Coronary artery (tissue), 2 donors: ENCODE measurements around the gene PSG2.
"Not testable (repeated sequence)": the region's sequence is repeated elsewhere in the genome, so short reads cannot be mapped to it uniquely, and the experiment has no call there.

Experiments used
- DNase-seq: peaks from one replicate; pipeline ENCODE4 v3.0.0-alpha.2; 2017; ENCODE audit warnings: low spot score
- H3K27ac ChIP-seq, 2 donors: fragments of 200-600 bp; sonication (generic); one replicate each; pipeline ENCODE4 v1.5.1; 2016 to 2019
- H3K4me3 ChIP-seq: fragments of 200-600 bp; sonication (generic); 2 replicates; pipeline ENCODE4 v1.5.1; 2016; ENCODE audit warnings: mild to moderate bottlenecking, moderate library complexity
- CTCF ChIP-seq: fragments of 200-600 bp; sonication (generic); IDR thresholded peaks from one replicate; pipeline ENCODE4 v1.5.1; 2019; ENCODE audit warnings: antibody characterized with exemption

Gene PSG2

GRCh38 chr19:43082601-43083000 is at the start of gene PSG2:
Gene PSG2 (minus strand): TSS chr19:43082701. CDS start chr19:43082569, 132 bp downstream.
- not testable (repeated sequence) for DNase-seq, H3K4me3 ChIP-seq, H3K27ac ChIP-seq

GRCh38 chr19:43131281-43131842 is 48.9 kb upstream of the PSG2 start:
- not testable (repeated sequence) for H3K4me3 ChIP-seq, H3K27ac ChIP-seq, DNase-seq

GRCh38 chr19:43129197-43129596 is 46.7 kb upstream of the PSG2 start:
- DNase-seq, H3K4me3 ChIP-seq, H3K27ac ChIP-seq: not testable (repeated sequence)

GRCh38 chr19:43127336-43127735 is 44.8 kb upstream of the PSG2 start:
- not testable (repeated sequence) for H3K27ac ChIP-seq, DNase-seq, H3K4me3 ChIP-seq

- no peak for TF ChIP-seq CTCF
- Histone ChIP-seq H3K27ac (no peak overlapping the region), H3K4me3 (no peak overlapping the region)
- DNase-seq = no peak
Observed at GRCh38 chr19:43126720-43127119, 44.2 kb upstream of the PSG2 start.

- no peak for TF ChIP-seq CTCF
- DNase-seq = no peak
- Histone ChIP-seq H3K27ac (no peak overlapping the region), H3K4me3 (no peak overlapping the region)
Observed at GRCh38 chr19:43124360-43124759, 41.9 kb upstream of the PSG2 start.

- not testable (repeated sequence) for H3K27ac ChIP-seq, H3K4me3 ChIP-seq, DNase-seq
Observed at GRCh38 chr19:43120433-43121026, 38.0 kb upstream of the PSG2 start.

GRCh38 chr19:43119526-43119925 is 37.0 kb upstream of the PSG2 start:
- not testable (repeated sequence) for H3K4me3 ChIP-seq, H3K27ac ChIP-seq, DNase-seq

GRCh38 chr19:43116421-43116820 is 33.9 kb upstream of the PSG2 start:
- not testable (repeated sequence) for DNase-seq, H3K27ac ChIP-seq, H3K4me3 ChIP-seq

- not testable (repeated sequence) for H3K27ac ChIP-seq, DNase-seq
Observed at GRCh38 chr19:43115548-43115947, 33.0 kb upstream of the PSG2 start.

GRCh38 chr19:43115064-43115463 is 32.6 kb upstream of the PSG2 start:
- H3K27ac ChIP-seq, H3K4me3 ChIP-seq, DNase-seq: not testable (repeated sequence)

More at GRCh38 chr19:43115548-43115947, 33.0 kb upstream of the PSG2 start:
- not testable (repeated sequence) for H3K4me3 ChIP-seq

GRCh38 chr19:43114626-43115025 is 32.1 kb upstream of the PSG2 start:
- DNase-seq, H3K27ac ChIP-seq, H3K4me3 ChIP-seq: not testable (repeated sequence)

- not testable (repeated sequence) for H3K27ac ChIP-seq, DNase-seq, H3K4me3 ChIP-seq
Observed at GRCh38 chr19:43107401-43107800, 24.9 kb upstream of the PSG2 start.
